ENCODE data around the gene SPATA20. TPM values are rescaled to one million over a fixed set of nuclear protein-coding genes. Genes with fewer than 3 reads are reported as not detected.

SPATA20 gene
- total and polyA plus RNA-seq, 2 of the 8 experiments (the other 6 are each of a cell fraction or from before 2014, with no cell fraction given): 16.2 to 17.5 TPM

DNA sequence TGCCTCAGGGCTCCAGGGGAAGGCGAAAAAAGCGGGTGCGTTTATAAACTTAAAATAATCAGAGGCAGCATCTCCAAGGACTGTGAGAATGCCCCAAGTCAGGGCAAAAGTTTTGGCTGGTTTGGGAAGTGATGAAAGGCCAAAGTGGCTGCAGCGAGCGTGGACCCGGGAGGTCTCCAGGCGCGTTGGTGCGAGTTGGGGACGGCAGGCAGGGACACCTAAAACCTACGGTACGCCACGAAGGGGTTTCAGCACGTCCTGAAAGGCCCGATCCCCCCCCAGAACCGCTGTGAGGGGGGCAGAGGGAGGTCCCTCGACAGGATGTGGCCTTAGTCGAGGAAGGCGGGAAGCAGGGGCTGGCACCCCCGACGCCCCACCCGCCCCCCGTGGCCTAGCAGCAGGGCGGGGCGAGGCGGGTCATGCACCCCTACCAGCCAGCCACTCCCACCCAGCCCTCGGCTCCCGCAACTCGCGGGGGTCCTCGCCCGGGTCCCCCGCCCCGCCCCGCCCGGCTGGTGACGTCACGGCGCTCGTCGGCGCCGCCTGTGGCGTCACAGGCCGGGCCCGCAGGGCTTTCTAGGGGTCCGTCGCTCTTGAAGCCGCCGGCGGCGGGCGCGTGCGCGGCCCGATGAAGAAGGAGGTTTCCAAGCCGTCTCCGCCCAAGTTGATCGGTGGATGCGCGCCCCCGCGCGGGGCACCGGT lies 39.0 kb upstream of the SPATA20 start, which contains the start of gene MYCBPAP:
Gene MYCBPAP, plus strand, starts transcription at position 569 of the 702 bp plus-strand sequence. CDS start 236 bp downstream, outside the sequence.
- Histone ChIP-seq H3K79me1 (ENCODE audit: low read depth, low read length) (no peaks in the 10 kb centered on the region), H3K14ac (ENCODE audit: insufficient read length) (no peak within 1 kb of the TSS), H4K91ac (replicated peaks; ENCODE audit: insufficient read length, low read length) (peak within 1 kb of the TSS; percentile 89), H2BK120ac (replicated peaks; ENCODE audit: low read depth, low read length) (no peak within 1 kb of the TSS), H3K56ac (replicated peaks; ENCODE audit: insufficient read length, low read depth, low read length) (peak within 1 kb of the TSS; percentile 75), H3K36me3 (ENCODE audit: control insufficient read depth in 2 of 4, insufficient read depth in 4 of 4, low read length in 3 of 4) (no peaks in the 10 kb centered on the region), H3K4me3 (ENCODE audit: extremely low read depth in 1 of 4, insufficient read depth in 2 of 4, low read depth in 3 of 4, low read length in 4 of 4) (peak within 1 kb of the TSS; percentile 69 to 86 (median 75)), H4K20me1 (replicated peaks in 1 of 2; ENCODE audit: control insufficient read depth in 1 of 2, insufficient read depth in 2 of 2, low read length in 2 of 2) (peaks cover 1 to 3% of the 10 kb centered on the region in 2 experiments), H3K27ac (ENCODE audit: low read depth, low read length) (no peak within 1 kb of the TSS), H2BK20ac (ENCODE audit: low read length) (no peak within 1 kb of the TSS), H3K4ac (replicated peaks; ENCODE audit: insufficient read length, low read depth, low read length) (no peak within 1 kb of the TSS), H2AFZ (ENCODE audit: low read length) (peak within 1 kb of the TSS; percentile 44), H2BK15ac (ENCODE audit: low read length) (no peak within 1 kb of the TSS), H3K27me3 (replicated peaks in 1 of 4; ENCODE audit: control insufficient read depth in 3 of 4, extremely low read depth in 1 of 4, insufficient read depth in 3 of 4, low read length in 3 of 4) (no peaks in the 10 kb centered on the region; a peak in 1 of 7 replicates), H3K23ac (ENCODE audit: insufficient read length) (no peak within 1 kb of the TSS), H3K4me2 (ENCODE audit: insufficient read depth in 1 of 2, low read depth in 2 of 2, low read length in 2 of 2) (peak within 1 kb of the TSS; percentile 79 to 87), H2BK5ac (ENCODE audit: low read depth, low read length) (peak within 1 kb of the TSS; percentile 60), H4K8ac (ENCODE audit: extremely low read depth, insufficient read depth, low read length) (peak within 1 kb of the TSS; percentile 96), H2BK12ac (ENCODE audit: low read depth, low read length) (peak within 1 kb of the TSS; percentile 80; the same call in 1 of the 2 replicates), H3K23me2 (ENCODE audit: low read depth, low read length) (peaks cover 3% of the 10 kb centered on the region; the same call in 1 of the 2 replicates), H2AK5ac (ENCODE audit: low read depth, low read length) (0 out of 2 replicates have a peak within 1 kb of the TSS, but pooled peaks have one; percentile 48), H3K79me2 (ENCODE audit: control insufficient read depth in 1 of 2, insufficient read depth in 2 of 2, low read length in 2 of 2) (no peaks in the 10 kb centered on the region), H4K5ac (ENCODE audit: insufficient read length, low read depth, low read length) (peak within 1 kb of the TSS; percentile 55), H3K9me3 (ENCODE audit: insufficient read depth in 2 of 2, low read depth in 1 of 2, low read length in 1 of 2) (no peaks in the 10 kb centered on the region), H3K18ac (ENCODE audit: extremely low read depth, low read length) (peak within 1 kb of the TSS; percentile 93), H3K9ac (replicated peaks in 1 of 4; ENCODE audit: extremely low read depth in 1 of 4, low read depth in 3 of 4, low read length in 3 of 4) (peak within 1 kb of the TSS in 3 of 4 experiments; percentile 44 to 61 (median 45); a peak in 5 of 7 replicates), H3K4me1 (replicated peaks in 1 of 4; ENCODE audit: control insufficient read depth in 3 of 4, insufficient read depth in 4 of 4, low read length in 3 of 4) (peaks cover 5 to 15% (median 10%) of the 10 kb centered on the region in 4 experiments)
- WGBS, 2 experiments (ENCODE audit: extremely low coverage in 1 of 2, insufficient coverage in 1 of 2, insufficient read length in 1 of 2, insufficient replicate concordance in 2 of 2, low coverage in 1 of 2, low lambda C conversion rate in 2 of 2, missing lambda C conversion rate in 1 of 2): 14% methylated on average over 33 of the region's 66 CpGs; no CpG with 5 or more reads in 1 of the 2 experiments
- DNase-seq (ENCODE audit: low read depth in 1 of 2, low spot score in 2 of 2) (peak; percentile 43 to 87), FAIRE-seq (no peak)
- CTCF ChIA-PET (ENCODE audit: partially characterized antibody): interaction anchor here (0.9 to 8.3 kb wide), 4 partner anchors 11 to 118 kb away, joined by 3 to 116 read pairs (median 4); no protein-coding TSS in a partner anchor
- POLR2A ChIA-PET (ENCODE audit: partially characterized antibody): interaction anchor here (1.4 kb wide), 1 partner anchor 34 kb away, joined by 3 read pairs; no protein-coding TSS in a partner anchor
- TF ChIP-seq TCF12 (IDR thresholded peaks at IDR 0.05; ENCODE audit: low read depth, low read length): no peak
- no peak for TF ChIP-seq BCL11A (IDR thresholded peaks at IDR 0.05; ENCODE audit: low read depth in 2 of 2, low read length in 2 of 2)
- TF ChIP-seq POLR2A (IDR thresholded peaks at IDR 0.05; ENCODE audit: control extremely low read depth in 1 of 2, low read depth in 2 of 2, low read length in 2 of 2): peak in 1 of 2 experiments; percentile 53; a peak in 2 of 3 replicates
- TF ChIP-seq CBX8 (IDR thresholded peaks at IDR 0.05; ENCODE audit: borderline replicate concordance, low read depth, low read length): no peak
